Effector CD4-positive, alpha-beta T cell (primary cell): Measurements from ENCODE around the gene IRGQ.
"Not testable (repeated sequence)": the region's sequence is repeated elsewhere in the genome, so short reads cannot be mapped to it uniquely, and the experiment has no call there.

Experiments used
- DNase-seq: peaks from one replicate; pipeline ENCODE4 v3.0.0-alpha.2; 2020

Gene IRGQ

GRCh38 chr19:43569657-43570056 is 26.3 kb downstream of the IRGQ start:
- DNase-seq: no peak

GRCh38 chr19:43564800-43565199 is 31.1 kb downstream of the IRGQ start:
- no peak for DNase-seq

- DNase-seq: no peak
Observed at GRCh38 chr19:43563816-43564457, 32.0 kb downstream of the IRGQ start.

- DNase-seq: peak; percentile 64
Observed at GRCh38 chr19:43562698-43563241, 33.2 kb downstream of the IRGQ start.

DNA sequence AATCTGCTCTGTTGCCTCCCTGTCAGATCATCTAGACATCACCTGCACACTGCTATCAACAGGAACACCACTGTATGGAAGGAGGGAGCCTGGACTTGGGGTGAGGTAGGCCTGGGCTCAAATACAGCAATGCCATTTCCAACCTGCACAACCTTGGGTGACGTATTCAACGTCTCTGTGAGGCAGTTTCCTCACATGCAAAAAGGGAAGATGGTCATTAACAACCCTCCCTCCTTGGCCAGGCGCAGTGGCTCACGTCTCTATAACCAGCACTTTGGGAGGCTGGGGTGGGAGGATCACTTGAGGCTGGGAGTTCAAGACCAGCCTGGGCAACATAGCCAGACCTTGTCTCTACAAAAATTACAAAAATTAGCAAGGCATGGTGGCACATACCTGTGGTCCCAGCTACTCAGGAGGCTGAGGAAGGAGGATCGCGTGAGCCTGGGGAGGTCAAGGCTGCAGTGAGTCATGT is 33.7 kb downstream of the IRGQ start:
- no peak for DNase-seq

DNA sequence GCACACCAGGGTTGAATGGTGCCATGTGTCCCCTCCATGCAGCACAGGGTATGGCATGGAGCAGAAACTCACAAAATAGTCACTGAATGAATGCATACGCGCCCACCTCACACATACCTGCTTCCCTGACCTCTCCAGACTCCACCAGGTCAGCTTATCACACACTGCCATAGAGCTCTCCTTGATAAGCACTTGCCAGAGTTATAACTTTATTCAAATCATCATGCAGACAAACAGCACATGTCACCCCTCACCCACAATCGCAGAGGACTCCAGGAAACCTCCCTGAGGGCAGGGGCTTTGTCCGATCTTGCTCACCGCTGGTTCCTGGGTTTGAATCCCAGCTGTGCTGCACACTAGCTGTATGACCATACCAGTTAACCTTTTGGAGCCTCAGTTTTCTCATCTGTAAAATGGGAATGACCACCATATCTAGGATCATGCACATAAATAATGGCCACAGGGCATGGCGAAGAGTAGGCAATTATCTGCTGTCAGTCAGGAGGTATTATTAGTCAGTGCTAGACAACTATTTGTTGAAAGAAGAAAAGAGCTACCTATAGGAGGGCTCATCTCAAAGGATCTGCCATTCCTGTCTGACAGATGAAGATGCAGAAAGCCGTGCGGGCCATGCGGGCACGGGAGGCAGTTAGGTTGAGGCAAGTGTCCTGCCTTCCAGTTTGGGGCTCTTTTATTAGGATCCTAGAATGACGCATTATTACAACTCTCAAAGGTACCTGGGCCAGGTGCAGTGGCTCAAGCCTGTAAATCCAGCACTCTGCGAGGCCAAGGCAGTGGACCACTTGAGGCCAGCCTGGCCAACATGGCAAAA is 34.6 kb downstream of the IRGQ start:
- no peak for DNase-seq

DNA sequence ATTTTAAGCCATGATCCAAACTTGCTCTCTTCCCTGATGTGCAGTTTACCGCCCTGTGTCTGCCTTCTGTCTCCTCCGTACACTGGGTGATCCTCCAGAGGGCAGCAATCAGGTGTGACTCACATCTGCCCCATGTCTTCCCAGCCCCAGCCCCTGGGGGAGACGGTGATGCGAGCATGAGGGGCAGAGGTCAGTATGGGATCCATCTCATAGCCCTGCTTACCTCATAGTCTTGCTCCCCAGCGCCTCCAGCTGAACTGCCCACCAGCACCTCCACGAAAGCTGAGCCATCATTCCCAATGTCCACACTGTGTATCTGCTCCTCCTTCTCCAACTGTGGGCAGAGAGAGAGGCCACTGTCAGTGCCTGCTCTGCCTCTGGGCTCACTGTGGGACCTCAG is 35.2 kb downstream of the IRGQ start:
- no peak for DNase-seq

DNA sequence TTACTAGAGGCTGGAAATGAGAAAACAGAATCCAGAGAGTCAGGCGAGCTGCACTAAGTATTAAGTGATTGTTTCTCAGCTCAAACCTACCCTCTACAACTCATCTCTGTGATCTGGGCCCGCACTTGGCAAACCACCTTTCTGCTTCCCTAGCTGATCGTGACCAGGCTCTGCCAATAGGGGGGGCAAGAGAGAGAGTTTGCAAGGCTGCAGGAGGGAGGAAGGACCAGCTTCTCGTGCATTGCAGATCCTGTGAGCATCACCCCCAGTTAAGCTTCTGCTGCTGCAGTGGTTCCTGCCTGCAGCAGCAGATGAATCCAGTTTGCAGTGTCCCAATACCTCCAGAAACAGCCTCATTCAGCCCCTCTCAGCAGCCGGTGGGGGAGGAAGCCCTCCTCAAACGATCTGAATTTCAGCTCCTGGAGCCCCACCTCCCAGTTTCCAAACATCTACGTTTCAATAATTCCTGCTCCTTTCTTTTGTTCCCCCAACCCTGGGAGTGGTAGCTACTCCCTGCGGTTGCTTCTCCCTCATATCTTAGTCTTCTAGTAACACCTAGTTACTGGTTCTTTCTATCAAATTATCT is 40.7 kb downstream of the IRGQ start:
- peak; percentile 80 for DNase-seq

DNA sequence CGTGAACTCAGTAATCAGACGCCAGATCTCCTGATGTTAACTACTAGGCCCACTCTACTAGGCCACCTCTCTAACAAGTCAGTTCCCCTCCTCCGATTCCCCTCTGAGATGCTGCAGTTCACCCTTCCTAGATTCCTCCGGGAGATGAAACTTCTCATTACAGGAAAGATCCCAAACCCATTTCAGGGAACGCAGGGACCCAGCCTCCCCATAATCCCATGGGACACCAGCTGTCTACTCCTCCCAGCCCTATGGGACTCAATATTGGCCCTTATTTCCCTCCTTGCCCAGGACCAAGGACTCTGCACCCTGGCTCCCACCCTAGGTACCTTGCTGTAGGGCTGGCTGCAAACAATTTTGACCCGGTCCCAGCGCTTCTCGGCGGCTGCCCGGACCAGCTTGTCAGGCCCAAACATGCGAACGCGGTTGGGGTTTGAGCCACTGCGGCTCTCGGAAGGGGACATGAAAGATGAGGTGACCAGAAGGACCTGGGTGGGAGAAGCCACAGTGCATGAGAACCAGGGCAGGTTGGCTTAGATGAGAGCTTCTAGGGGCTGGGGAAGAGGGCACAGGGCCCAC is 41.5 kb downstream of the IRGQ start:
- DNase-seq: no peak

DNA sequence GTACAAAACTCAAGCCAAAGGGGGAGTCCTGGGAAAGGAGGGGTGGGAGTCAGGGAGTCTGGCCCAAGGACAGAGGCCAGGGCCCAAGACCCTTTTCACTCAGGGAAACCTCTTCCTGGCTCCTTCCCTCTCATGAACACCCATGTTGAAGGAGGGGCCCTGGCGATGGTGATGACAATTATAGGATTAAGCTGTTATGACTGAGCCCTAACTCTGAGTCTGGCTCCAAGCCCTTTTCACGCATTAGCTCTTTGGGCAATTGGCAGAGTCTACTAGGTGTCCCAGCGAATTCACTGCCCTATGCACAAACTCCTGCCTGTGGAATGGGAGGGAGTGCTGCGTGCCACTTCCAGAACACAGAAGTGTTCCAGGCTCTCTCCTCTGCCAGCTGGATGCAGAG is 42.3 kb downstream of the IRGQ start:
- DNase-seq: no peak

DNA sequence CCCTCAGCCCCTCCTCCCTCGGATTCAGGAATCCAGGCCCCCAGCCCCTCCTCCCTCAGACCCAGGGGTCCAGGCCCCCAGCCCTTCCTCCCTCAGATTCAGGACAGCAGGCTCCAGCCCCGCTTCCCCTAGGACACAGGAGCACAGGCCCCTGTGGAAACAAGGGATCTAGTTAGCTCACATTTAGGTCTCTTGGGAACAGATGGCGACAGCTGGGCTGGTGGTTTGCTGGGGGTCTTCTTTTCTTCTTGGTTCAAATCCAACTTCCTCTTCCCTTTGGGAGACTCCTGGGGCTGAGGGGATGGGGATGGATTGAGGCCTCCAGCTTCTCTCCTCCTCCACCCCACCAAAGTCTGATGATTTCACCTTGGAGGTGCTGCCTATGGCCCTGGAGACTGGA is 43.3 kb downstream of the IRGQ start:
- no peak for DNase-seq

DNA sequence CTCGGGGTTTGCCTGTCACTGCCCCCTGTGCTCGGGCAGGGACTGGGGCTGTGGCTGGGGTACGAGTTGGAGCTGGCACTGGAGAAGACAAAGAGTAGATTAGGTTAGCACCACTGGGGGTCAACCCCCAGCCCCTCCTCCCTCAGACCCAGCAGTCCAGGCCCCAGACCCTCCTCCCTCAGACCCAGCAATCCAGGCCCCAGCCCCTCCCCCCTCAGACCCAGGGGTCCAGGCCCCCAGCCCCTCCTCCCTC is 43.8 kb downstream of the IRGQ start:
- no peak for DNase-seq

GRCh38 chr19:43551399-43552197 is 44.3 kb downstream of the IRGQ start:
- DNase-seq: no peak

DNA sequence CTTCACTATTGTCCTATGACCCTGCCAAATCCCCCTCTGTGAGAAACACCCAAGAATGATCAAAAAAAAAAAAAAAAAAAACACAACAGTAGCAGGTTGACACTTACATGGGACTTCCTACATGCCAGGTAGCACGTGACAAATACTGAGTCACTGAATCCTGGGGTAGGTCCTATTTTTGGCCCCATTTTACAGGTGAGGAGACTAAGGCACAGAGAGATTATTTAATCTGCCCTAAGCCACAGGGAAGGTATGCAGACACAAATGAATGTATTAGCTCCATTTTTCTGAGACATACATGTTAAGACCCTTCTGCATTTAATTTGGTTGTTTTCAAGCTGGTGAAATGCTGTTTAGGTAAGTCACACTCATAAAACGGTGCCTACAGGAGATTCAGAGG is 47.2 kb downstream of the IRGQ start:
- no peak for DNase-seq

- not testable (repeated sequence) for DNase-seq
Observed at GRCh38 chr19:43547926-43548325, 48.0 kb downstream of the IRGQ start.

- DNase-seq: no peak
Observed at GRCh38 chr19:43546581-43546980, 49.4 kb downstream of the IRGQ start.

DNA sequence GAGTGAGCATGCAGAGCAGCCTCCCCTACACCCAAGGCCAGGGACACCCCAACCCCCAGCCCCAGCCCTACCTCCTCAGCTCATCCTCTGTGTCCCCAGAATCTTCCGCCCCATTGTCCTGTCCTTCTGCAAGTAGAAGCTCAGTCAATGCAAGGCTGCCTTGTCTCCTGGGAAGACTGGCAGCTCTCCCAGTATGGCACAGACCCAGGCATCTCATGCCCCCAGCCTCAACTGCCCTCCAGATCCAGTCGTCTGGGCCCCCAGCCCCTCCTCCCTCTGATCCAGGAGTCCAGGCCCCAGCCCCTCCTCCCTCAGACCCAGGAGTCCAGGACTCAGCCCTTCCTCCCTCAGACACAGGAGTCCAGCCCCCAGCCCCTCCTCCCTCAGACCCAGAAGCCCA is 50.0 kb downstream of the IRGQ start:
- no peak for DNase-seq

DNA sequence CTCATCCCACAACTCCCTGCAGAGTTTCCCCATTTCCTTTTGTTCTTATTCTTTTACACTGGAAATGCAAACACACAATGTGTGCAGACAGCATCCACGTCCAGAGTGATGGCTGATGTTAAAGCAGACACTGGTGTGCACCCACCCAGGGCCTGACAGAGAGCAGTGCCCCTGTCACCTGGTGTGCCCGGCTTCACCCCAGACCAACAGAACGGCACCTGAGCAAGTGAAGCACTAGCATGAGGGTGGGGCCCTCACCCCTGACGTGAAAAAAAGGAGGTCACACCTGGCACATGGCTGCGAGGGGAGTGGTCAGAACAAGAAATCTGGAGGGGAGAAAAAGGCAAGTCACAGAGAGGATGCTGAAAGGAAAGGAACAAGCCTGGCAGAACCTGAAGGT is 50.7 kb downstream of the IRGQ start:
- no peak for DNase-seq

GRCh38 chr19:43544077-43544476 is 51.9 kb downstream of the IRGQ start:
- DNase-seq: no peak

DNA sequence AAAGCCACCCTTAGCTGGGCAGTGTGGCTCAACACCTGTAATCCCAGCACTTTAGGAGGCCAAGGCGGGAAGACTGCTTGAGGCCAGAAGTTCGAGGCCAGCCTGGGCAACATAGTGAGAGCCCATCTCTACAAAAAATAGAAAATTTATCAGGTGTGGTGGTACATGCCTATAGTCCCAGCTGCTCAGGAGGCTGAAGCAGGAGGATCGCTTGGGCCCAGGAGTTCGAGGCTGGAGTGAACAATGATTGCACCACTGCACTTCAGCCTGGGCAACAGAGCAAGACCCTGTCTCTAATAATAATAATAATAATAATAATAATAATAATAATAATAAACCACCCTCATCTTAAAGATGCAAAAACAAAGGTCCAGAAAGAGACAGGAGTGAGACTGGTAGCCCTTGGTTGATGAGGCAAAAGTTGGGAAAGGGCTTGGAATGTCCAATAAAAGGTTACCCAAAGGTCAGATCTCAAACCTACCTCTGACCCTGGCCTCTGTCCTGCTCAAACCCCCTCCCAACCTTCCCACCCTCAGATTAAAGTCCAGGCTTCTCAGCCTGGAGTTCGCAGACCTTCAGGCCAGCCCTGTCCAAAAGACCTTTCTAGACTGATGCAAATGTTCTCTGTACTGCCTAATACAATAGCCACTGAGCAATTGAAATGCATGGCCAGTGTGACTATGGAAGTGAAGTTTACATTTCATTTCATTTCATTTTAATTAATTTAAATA is 53.8 kb downstream of the IRGQ start:
- no peak for DNase-seq

DNA sequence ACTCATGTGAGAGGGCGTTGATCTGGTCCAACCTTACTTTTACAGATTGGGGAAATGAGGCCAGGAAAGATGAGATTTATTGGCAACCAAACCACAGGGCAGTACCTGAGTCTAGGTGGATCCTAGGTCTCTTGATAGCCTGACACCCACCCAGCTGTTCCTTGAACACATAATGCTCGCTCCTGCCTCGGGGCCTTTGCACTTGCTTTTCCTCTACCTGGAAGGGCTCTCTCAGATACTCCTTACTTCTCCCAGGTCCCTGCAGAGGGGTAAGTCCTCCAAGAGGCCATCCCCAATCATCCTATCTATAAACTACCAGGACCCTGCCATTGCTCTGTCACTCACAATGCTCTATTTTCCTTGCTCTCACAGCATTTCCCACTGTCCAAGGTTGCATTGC is 55.6 kb downstream of the IRGQ start:
- DNase-seq: no peak

GRCh38 chr19:43538922-43539321 is 57.0 kb downstream of the IRGQ start:
- no peak for DNase-seq
